ENCODE measurements around the gene CASK.

DNA sequence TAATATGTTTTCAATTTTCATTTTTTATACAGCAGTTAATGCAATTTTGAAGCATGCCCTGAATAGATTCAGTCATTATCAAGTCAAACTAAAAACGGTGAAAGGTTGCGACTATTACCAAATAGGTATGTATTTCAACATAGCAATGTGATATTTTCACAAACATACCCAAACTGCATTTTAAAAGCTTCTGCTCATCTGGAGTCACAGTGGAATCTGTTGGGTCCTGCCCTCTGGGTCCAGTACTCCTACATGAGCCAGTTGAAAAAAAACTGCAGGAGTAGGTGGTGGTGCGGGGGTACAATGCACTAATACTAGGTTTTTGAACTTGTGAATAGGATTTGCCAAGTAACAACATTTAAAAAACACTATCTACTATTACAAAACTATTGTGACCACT is 233.6 kb downstream of the CASK start:
- TF ChIP-seq, protein P1, sequence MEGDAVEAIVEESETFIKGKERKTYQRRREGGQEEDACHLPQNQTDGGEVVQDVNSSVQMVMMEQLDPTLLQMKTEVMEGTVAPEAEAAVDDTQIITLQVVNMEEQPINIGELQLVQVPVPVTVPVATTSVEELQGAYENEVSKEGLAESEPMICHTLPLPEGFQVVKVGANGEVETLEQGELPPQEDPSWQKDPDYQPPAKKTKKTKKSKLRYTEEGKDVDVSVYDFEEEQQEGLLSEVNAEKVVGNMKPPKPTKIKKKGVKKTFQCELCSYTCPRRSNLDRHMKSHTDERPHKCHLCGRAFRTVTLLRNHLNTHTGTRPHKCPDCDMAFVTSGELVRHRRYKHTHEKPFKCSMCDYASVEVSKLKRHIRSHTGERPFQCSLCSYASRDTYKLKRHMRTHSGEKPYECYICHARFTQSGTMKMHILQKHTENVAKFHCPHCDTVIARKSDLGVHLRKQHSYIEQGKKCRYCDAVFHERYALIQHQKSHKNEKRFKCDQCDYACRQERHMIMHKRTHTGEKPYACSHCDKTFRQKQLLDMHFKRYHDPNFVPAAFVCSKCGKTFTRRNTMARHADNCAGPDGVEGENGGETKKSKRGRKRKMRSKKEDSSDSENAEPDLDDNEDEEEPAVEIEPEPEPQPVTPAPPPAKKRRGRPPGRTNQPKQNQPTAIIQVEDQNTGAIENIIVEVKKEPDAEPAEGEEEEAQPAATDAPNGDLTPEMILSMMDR (IDR thresholded peaks at IDR 0.05), result no peak
- TF ChIP-seq POLR2A (IDR thresholded peaks at IDR 0.05) (no peak), EP300 (IDR thresholded peaks at IDR 0.05) (no peak)

All from stomach (tissue), 4 donors.